ENCODE data around the gene PANK3.

DNA sequence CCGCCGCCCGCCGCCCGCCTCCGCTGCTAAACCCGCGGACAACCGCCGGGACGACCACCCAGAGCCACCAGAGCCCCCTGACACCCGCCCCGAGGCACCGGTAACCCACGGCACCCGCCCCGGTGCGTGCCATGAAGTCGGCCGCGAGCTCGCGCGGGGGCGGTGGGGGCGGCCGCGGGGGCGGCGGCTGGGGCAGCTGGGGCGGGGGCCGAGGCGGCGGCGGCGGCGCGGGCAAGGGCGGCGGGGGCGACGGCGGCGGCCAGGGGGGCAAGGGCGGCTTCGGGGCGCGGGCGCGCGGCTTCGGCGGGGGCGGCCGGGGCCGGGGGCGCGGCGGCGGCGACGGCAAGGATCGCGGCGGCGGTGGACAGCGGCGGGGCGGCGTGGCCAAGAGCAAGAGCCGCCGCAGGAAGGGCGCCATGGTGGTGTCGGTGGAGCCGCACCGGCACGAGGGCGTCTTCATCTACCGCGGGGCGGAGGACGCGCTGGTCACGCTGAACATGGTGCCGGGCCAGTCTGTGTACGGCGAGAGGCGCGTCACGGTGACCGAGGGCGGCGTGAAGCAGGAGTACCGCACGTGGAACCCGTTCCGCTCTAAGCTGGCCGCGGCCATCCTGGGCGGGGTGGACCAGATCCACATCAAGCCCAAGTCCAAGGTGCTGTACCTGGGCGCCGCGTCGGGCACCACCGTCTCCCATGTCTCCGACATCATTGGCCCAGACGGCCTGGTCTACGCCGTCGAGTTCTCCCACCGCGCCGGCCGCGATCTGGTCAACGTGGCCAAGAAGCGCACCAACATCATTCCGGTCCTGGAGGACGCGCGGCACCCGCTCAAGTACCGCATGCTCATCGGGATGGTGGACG, 49.6 kb downstream of the PANK3 start:
- TF ChIP-seq, protein P1, sequence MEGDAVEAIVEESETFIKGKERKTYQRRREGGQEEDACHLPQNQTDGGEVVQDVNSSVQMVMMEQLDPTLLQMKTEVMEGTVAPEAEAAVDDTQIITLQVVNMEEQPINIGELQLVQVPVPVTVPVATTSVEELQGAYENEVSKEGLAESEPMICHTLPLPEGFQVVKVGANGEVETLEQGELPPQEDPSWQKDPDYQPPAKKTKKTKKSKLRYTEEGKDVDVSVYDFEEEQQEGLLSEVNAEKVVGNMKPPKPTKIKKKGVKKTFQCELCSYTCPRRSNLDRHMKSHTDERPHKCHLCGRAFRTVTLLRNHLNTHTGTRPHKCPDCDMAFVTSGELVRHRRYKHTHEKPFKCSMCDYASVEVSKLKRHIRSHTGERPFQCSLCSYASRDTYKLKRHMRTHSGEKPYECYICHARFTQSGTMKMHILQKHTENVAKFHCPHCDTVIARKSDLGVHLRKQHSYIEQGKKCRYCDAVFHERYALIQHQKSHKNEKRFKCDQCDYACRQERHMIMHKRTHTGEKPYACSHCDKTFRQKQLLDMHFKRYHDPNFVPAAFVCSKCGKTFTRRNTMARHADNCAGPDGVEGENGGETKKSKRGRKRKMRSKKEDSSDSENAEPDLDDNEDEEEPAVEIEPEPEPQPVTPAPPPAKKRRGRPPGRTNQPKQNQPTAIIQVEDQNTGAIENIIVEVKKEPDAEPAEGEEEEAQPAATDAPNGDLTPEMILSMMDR (IDR thresholded peaks at IDR 0.05; ENCODE audit: borderline replicate concordance, extremely low read depth, low read length, poor library complexity, severe bottlenecking) = no peak
- TF ChIP-seq EZH2 (IDR thresholded peaks at IDR 0.05; ENCODE audit: borderline replicate concordance, low read depth, low read length, severe bottlenecking) = no peak
